Measurements from ENCODE around the gene DNAJB6.

DNA sequence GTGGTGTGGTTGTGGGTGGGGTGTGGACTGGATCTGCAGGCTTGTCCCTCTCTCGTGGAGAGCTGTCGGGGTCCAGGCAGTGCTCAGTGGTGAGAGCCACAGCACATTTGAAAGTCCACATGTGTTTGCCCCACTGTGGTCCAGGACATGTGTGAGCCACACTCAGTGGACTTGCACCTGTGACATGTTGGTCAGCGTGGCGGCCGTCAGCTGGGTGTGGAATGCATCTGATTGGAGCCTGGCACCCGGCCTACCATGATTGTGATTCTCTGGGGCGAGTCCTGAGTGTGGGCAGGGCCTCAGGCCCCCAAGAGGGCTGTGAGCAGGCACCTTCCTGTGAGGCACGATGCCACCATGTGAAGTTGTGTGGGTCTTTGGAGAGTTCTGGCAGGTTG lies 77.9 kb downstream of the DNAJB6 start:
- TF ChIP-seq, protein P1, sequence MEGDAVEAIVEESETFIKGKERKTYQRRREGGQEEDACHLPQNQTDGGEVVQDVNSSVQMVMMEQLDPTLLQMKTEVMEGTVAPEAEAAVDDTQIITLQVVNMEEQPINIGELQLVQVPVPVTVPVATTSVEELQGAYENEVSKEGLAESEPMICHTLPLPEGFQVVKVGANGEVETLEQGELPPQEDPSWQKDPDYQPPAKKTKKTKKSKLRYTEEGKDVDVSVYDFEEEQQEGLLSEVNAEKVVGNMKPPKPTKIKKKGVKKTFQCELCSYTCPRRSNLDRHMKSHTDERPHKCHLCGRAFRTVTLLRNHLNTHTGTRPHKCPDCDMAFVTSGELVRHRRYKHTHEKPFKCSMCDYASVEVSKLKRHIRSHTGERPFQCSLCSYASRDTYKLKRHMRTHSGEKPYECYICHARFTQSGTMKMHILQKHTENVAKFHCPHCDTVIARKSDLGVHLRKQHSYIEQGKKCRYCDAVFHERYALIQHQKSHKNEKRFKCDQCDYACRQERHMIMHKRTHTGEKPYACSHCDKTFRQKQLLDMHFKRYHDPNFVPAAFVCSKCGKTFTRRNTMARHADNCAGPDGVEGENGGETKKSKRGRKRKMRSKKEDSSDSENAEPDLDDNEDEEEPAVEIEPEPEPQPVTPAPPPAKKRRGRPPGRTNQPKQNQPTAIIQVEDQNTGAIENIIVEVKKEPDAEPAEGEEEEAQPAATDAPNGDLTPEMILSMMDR (IDR thresholded peaks at IDR 0.05; ENCODE audit: poor library complexity): no peak
- no peak for TF ChIP-seq EZH2 (IDR thresholded peaks at IDR 0.05; ENCODE audit: borderline replicate concordance)
- TF ChIP-seq EZH2phosphoT487 (IDR thresholded peaks at IDR 0.05; ENCODE audit: low read depth, severe bottlenecking, unreplicated experiment): no peak

Data from hepatocyte (in vitro differentiated cells).